NOMO-1 treated with dmso at 0.1 percent for 144 hours (cell line): ENCODE results near the gene GALNT17.
"Not testable (repeated sequence)": the region's sequence is repeated elsewhere in the genome, so short reads cannot be mapped to it uniquely, and the experiment has no call there.

Source experiments
- DNase-seq: peaks from one replicate; lab custom pipeline; 2025; ENCODE audit not compliant: unreplicated experiment; lab: John Stamatoyannopoulos, UW

GALNT17 gene

DNA sequence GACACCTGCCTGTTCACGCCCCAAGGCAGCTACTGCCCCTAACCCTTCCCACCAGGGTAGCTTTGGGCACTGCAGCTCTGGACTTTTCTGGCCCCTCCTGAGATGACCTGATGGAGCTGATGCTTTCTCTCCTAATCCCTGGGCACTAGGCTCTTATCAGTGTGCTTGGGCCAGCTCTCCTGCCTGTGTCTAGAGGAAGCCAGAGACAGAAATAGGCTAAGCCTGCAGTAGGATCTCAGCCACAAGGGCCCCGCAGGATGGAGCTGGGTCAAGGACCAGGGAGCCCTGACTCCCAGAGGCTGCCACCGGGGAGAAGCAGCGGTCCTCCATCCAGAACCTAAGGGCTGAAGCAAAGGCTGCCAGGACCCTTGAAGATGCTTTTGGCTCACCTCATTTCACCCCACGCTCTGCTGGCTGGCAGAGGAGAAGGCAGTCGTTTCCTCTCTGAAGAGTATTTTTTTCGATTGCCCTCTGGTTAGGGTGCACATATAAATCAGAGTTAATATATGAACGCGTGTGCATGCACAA is 580.8 kb downstream of the GALNT17 start:
- DNase-seq, result no peak

DNA sequence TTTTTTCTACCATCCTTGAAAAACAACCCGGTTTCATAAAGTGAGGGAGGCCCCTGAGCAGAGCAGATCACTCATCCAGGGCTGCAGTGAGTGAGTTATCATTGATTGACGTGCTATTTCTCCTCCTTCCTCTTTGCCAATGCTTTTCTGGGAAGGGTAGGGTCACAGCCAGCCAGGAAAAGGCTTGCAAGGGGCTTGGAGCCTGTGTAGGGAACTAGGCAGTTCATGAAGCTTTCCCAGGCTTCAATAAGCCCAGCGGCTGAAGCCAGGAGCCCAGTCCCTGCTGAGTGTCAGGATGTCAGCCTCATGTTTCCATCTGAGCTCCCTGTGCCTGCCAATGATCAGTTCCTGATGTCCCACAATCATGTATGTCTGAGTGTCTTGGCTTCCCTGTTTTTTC is 584.7 kb downstream of the GALNT17 start:
- no peak for DNase-seq

DNA sequence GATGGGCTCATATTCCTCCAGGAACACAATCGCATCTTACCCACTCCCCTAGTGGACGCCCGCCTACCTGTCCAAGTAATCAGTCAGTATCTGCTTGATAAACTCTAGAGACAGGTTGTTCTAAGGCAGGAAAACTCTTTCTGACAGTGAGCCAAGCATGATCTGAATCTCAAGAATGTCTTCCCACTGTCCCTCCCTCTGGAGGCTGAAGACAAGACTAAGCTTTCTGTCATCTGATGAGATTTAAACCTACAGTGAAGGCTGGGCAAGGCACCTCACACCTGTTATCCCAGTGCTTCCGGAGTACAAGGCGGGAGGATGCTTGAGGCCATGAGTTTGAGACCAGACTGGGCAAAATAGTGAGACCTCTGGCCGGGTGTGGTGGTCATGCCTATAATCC is 586.6 kb downstream of the GALNT17 start:
- no peak for DNase-seq

DNA sequence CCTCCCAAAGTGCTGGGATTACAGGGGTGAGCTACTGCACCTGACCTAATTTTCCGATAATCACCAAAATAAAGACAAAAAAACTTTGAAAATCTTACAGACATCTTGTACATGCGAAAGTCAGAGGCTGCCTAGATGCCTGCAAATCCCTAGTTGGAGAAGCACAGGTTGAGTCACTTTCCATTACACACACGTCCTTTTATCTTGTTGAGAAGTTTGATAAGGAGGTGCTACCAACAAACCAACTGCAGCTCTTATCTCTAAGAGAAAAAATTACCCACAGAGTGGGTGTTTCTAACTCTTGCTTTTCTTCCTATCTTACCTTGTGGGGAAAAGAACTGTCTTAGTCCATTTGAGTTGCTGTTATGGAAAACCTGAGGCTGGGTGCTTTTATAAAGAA is 589.8 kb downstream of the GALNT17 start:
- no peak for DNase-seq

DNA sequence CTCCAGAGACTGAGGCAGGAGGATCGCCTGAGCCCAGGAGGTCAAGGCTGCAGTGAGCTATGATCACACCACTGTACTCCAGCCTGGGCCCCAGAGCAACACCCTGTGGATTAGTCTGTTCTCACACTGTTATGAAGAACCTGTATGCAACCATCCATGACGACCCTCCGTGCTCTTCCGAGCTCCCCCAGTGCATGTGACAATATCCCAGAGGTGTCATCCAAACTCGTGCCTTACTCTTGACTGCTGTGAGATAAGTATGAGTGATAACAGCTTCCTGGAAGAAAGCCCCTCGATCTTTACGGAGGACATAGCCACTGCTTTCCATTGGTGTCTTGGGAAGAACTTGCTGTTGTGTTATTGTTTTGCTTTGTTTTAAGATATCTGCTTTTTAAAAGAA is 591.9 kb downstream of the GALNT17 start:
- no peak for DNase-seq

DNA sequence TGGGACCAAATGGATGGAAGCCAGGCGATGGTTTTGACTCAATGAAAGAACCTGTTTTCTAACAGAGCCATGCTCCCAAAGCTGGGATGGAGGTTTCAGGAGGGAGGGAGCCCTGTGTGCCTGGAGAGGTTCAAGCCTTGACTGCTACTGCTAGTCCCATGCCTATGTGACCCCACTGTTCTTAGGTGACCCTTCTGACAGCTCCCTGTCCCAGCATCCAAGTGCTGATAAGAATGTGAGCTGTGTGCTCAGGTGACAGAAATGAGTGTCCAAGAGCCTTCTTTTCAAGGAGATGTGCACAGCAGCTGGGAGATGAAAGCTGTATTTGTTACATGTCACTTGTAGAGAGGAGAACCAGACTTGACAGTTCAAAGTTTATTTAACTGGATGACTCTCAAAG is 595.4 kb downstream of the GALNT17 start:
- no peak for DNase-seq

DNA sequence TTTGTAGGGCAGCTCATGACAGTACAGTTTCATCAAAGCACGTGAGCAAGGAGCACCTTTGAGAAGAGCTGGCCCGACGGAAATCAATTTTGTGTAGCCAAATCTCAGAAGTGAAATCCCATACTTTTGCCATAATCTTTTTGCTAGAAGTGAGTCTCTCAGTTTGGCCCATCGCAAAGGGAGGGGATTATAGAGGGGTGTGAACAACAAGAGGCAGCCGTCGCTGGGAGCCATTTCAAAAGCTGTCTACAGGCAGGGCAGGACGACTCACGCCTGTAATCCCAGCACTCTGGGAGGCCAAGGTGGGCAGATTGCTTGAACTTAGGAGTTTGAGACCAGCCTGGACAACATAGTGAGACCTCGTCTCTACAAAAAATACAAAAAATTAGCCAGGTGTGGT is 599.8 kb downstream of the GALNT17 start:
- DNase-seq, result no peak

DNA sequence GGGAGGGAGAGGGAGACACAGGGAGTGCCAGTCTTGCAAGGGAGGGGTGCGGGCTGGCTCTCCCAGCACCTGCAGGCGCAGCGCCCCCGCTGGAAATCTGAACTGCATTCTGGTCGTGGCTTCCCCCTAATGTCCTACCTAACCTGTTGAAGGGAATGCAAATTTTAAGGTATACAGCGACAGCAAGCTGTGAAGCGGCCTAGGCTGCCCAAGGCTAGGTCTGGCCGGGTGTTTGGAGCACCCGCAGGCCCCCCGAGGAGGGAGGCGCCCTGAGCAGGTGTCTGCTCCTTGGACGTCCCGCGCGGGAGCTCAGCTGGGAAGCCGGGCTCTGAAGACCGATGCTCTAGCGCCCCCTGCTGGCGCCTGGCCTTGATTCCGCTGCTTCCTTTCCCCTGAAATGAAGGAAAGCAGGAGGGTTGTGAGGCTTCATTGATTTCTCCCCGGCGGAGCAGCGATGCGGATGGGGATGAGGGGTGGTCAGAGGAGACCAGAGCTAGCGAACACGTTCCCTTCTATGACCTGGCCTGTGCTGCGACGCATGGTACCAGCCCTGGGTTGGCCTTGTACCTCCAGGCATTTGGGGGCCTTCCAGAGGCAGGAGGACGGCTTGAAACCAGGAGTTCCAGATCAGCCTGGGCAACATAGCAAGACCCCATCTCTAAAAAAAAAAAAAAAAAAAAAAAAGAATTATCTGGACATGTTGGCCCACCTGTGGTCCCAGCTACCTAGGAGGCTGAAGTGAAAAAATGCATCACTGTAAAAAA is 601.3 kb downstream of the GALNT17 start:
- DNase-seq, result peak; percentile 69

DNA sequence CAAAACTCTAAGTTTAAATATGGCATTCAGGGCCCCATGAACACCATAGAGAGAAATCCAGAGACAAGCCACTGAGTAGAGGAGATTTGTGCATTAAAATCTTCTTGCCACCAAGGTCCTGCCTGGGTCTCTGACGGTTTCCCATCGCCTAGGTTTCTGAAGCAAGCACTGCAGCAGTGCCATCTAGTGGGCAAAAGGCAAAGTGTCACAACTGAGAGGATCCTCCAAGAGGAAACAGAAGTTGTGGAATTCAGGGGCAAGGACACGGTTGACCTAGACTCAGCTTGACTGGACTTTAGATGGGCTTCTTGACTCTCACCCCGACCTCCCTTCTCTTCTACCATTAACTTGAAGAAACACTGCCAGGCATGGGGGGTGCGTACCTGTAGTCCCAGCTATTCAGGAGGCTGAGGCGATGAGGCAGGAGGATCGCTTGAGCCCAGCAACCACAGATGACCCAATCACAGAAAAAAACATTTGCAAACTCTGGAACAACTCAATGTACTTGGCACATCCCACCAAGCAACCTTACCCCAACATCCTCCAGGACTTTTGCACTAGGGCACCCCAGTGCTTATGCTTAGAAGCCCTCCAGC is 604.1 kb downstream of the GALNT17 start:
- peak; percentile 57 for DNase-seq

DNA sequence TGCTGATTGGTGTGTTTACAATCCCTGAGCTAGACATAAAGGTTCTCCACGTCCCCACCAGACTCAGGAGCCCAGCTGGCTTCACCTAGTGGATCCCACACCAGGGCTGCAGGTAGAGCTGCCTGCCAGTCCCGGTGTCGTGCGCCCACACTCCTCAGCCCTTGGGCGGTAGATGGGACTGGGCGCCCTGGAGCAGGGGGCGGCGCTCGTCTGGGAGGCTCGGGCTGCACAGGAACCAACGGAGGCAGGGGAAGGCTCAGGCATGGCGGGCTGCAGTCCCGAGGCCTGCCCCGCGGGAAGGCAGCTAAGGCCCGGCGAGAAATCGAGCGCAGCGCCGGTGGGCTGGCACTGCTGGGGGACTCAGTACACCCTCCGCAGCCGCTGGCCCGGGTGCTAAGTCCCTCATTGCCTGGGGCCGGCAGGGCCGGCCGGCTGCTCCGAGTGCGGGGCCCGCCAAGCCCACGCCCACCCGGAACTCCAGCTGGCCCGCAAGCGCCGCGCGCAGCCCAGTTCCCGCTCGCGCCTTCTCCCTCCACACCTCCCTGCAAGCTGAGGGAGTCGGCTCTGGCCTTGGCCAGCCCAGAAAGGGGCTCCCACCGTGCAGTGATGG is 606.1 kb downstream of the GALNT17 start:
- DNase-seq, result not testable (repeated sequence)

DNA sequence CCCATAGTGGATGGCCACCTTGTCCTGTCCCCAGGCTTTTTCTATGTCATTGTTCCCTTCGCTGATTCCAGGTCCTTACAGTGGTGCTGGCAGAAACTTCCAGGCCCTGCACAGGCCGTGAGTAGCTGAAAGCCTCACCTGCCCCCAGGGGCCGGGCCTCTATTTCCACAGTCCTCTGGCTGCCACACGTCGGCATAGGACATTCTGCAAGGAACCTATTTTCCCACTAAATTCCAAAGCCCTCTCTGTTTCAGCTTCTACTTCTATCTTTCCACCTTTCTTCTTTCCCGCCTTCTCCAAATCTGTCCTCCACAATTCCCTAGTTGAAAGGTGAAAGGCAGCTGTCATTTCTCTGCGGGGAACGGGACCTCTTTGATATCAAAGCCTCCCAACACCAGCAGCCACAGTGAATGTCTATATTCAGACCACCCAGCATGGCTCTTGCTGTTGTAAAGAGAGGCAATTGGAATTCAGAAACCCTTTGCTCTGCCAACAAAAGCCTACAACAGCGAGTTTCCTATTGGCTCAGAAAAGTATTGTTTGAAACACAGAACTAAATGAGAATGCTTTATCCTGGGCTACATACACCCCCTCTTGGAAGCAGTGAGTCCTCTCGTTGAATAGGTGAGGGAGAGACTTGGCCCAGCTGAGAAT is 607.7 kb downstream of the GALNT17 start:
- DNase-seq, result no peak

DNA sequence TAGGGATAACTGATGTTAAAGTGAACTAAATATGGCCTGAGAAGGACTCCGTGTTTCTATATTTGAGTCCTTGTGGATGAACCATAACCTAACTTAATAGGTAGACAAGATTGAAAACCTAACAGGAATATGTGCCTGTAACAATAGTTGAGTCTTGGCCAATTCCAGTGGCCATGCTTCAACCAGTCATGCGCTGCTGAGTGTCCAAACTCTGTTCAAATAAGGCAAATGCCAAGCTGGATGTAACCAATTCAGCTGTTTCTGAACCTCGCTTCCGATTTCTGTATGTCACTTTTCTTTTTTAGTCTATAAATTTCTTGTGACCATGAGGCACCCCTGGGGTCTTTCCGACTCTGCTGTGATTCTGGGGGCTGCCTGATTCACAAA is 608.2 kb downstream of the GALNT17 start:
- DNase-seq, result no peak

DNA sequence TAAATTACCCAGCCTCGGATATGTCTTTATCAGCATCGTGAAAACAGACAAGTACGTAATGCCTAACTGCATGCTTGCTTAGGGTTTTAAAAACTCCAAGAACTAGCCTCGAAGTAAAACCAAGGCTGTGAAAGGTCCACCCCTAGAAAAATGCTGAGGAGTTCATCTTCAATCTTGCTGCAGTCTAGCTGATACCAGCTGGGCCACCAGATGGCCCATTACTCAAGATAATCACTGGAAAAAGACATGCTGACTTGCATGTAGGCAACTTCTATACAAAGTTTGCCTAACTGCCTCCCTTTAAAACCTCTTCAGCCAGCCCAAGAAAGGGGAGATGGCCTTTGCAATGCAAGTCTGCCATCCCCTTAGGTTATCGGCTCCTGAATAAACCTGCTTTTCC is 614.1 kb downstream of the GALNT17 start:
- no peak for DNase-seq

DNA sequence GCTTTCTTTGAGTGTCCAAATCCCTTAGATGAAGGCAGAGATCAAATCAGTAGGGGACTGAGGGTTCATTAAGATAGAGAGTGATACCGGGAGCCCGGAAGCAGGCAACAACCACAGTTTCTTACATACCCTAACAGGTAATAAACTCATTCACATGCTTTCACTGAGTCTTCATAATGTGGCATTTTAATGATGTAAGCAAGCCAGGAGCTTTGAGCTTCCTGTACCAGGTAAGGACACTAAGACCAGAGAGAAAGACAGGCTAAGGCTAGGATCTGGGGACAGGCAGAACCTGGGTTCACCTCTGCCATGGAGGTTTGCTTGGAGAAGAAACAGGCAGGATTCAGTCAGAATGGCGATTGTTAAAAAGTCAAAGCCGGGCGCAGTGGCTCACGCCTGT is 618.3 kb downstream of the GALNT17 start:
- DNase-seq, result no peak

DNA sequence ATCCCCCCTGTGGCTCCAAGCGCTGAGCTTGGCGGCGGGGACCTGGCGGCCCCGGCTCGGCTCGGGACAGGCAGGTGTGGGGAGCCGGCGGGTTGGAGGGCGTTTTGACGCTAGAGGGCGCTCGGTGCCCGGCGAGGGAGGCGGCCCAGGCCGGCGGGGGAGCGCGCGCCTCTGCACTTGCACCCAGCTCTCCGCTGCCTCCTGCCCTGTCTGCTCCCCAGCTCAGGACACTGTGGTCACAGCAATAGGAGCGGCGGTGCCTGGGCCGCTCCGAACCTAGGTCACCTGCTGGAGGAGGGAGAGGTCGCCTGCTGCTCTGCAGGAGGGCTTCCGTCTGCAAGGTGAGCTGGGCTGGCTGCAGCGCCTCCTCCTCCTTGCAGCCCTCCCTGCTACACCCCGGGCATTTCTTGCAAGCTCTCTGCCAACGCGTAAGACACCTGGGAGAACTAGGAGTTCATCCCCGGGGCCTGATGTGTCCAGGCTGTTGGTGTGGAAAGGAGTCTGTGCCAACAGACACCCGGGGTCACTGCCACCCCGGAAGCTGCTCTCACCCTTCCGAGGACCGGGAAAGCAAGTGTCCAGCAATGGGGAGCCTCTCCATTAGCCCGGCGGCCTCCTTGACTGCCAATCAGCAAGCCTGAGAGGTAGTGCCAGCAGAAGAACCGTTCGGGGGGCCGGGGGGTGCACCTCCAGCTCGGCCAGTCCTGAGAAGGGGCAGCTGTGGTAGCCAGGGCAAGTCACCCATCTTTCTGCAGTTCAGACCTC is 620.4 kb downstream of the GALNT17 start:
- peak; percentile 37 for DNase-seq

DNA sequence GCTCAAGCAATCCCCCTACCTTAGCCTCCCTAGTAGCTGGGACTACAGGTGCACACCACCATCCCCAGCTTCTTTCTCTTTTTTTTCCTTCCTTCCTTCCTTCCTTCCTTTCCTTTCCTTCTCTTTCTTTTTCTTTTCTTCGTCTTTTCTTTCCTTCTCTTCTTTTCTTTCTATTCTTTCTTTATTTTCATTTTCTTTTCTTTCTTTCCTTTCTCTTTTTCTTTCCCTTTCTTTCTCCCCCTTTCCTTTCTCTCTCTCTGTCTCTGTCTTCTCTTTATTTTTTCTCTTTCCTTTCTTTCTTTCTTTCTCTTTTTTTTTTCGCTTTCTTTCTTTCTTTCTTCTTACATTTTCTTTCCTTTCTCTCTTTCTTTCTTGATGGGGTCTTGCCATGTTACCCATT is 621.3 kb downstream of the GALNT17 start:
- DNase-seq, result no peak

DNA sequence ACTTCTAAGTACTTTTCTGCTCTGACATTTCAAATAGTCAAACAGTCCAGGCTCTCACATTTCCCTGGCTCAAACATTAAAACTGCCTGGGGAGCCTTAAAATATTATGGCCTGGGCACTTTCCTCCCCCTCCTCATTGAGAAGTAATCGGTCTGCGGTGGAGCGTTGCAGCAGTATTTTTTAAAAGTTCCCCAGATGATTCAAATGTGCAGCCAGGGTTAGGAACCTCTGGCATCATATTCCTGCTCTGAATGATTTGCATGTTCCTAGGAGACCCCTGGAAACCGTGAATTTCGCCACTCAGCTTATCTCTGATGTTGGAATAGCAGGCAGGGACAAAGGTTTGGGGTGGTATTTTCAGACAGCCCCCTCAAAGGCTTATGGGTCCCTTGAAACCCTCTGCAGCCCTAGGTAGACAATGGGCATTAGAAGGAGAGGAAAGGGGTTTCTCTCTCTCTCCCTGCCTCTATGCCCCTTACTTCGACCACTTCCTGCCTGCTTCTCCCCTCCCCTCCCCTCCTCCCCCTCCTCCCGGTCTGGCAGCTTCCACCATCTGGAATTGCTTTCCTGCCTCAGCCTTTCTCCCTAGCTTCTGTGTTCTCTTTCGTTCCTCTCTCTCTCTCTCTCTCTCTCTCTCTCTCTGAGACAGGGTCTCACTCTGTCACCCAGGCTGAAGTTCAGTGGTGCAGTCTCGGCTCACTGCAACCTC is 622.2 kb downstream of the GALNT17 start:
- DNase-seq, result no peak

DNA sequence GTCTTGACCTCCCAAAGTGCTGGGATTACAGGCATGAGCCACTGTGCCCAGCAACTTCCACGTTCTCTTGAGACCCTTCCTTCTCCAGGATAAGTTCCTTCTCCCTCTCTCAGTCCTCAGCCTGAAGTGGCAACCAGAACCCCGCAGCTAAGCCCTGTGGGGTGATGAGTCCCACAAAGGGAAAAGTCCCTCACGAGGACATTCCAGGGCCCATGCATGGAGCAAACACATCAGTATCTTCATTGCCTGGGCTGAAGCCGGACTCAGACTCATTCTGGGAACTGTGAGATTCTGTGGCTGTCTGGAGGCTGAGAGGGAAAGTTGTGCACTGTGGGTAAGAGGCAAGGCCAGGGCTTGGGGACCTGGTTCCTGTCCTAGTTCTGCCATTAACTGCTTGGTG is 622.9 kb downstream of the GALNT17 start:
- no peak for DNase-seq

DNA sequence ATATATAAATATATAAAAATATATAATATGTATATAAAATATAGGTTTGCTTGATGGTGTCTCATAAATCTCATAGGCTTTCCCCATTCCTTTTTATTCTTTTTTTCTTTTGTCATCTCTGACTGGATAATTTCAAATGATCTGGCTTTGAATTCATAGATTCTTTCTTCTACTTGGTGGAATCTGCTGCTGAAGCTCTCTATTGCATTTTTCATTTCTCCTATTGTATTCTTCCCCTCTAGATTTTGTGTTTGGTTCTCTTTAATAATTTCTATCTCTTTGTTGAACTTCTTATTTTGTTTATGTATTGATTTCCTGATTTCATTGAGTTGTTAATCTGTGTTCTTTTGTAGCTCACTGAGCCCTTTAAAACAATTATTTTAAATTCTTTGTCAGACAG is 629.4 kb downstream of the GALNT17 start:
- no peak for DNase-seq
